Measurements from ENCODE around the gene PTH2R.

PTH2R gene

GRCh38 chr2:208359632-208359986 is 47.0 kb upstream of the PTH2R start:
- Histone ChIP-seq H2BK120ac (ENCODE audit: low read depth, low read length) (no peak overlapping the region), H2BK5ac (ENCODE audit: low read length) (no peak overlapping the region), H3K23ac (ENCODE audit: low read depth, low read length, poor library complexity) (no peak overlapping the region), H4K8ac (ENCODE audit: low read depth, low read length) (no peak overlapping the region), H3K9me3 (replicated peaks in 1 of 2; ENCODE audit: control insufficient read depth in 2 of 2, insufficient read depth in 1 of 2, low read depth in 1 of 2, low read length in 2 of 2) (peaks cover 3 to 5% of the 10 kb centered on the region in 2 donors), H3K4ac (ENCODE audit: low read length) (no peak overlapping the region), H3K36me3 (replicated peaks in 1 of 2; ENCODE audit: control insufficient read depth in 2 of 2, insufficient read depth in 2 of 2, low read length in 2 of 2) (peaks cover 7 to 28% of the 10 kb centered on the region in 2 donors), H2BK12ac (ENCODE audit: low read length) (no peak overlapping the region), H3K14ac (ENCODE audit: low read length) (no peak overlapping the region), H3K18ac (ENCODE audit: low read length) (peak overlapping the region; percentile 49), H3K9ac (ENCODE audit: low read depth, low read length, poor library complexity) (no peak overlapping the region), H2AFZ (ENCODE audit: low read length) (no peak overlapping the region), H3K27me3 (ENCODE audit: control insufficient read depth in 3 of 3, insufficient read depth in 3 of 3, low read depth in 1 of 3, low read length in 3 of 3) (no peaks in the 10 kb centered on the region), H3K4me1 (ENCODE audit: control insufficient read depth in 2 of 2, insufficient read depth in 1 of 2, low read depth in 1 of 2, low read length in 2 of 2) (peaks cover 3 to 7% of the 10 kb centered on the region in 2 donors), H3K27ac (replicated peaks; ENCODE audit: low read length) (no peak overlapping the region), H3K4me3 (ENCODE audit: low read length in 2 of 2) (no peak overlapping the region), H3K79me1 (ENCODE audit: low read depth, low read length) (no peaks in the 10 kb centered on the region), H3K4me2 (ENCODE audit: insufficient read depth, low read length, poor library complexity, severe bottlenecking) (no peak overlapping the region), H2BK15ac (ENCODE audit: low read length) (no peak overlapping the region), H4K91ac (ENCODE audit: low read depth, low read length, poor library complexity) (no peak overlapping the region), H2AK5ac (ENCODE audit: low read depth, low read length) (no peak overlapping the region)
- no CpG with 5 or more reads among the region's 17 CpGs for WGBS, 2 donors (ENCODE audit: extremely low coverage in 2 of 2, insufficient read length in 2 of 2, insufficient replicate concordance in 1 of 2)
- DNase-seq (ENCODE audit: low spot score), result no peak

- H3K27me3 ChIP-seq (ENCODE audit: control insufficient read depth in 3 of 3, insufficient read depth in 3 of 3, low read depth in 1 of 3, low read length in 3 of 3), result no peaks in the 10 kb centered on the region
- peak overlapping the region; percentile 37 for H2BK15ac ChIP-seq (ENCODE audit: low read length)
- H3K4me3 ChIP-seq (ENCODE audit: low read length in 2 of 2), result no peak overlapping the region
- no peak for DNase-seq (ENCODE audit: low spot score)
- H4K8ac ChIP-seq (ENCODE audit: low read depth, low read length), result no peak overlapping the region
- peak overlapping the region; percentile 60 for H3K9ac ChIP-seq (ENCODE audit: low read depth, low read length, poor library complexity)
- H2BK5ac ChIP-seq (ENCODE audit: low read length), result peak overlapping the region; percentile 66
- H2AK5ac ChIP-seq (ENCODE audit: low read depth, low read length), result peak overlapping the region; percentile 89
- H3K27ac ChIP-seq (replicated peaks; ENCODE audit: low read length), result no peak overlapping the region
- no peak overlapping the region for H3K4me2 ChIP-seq (ENCODE audit: insufficient read depth, low read length, poor library complexity, severe bottlenecking)
- H4K91ac ChIP-seq (ENCODE audit: low read depth, low read length, poor library complexity), result no peak overlapping the region
- H3K4ac ChIP-seq (ENCODE audit: low read length), result no peak overlapping the region
- H3K9me3 ChIP-seq (replicated peaks in 1 of 2; ENCODE audit: control insufficient read depth in 2 of 2, insufficient read depth in 1 of 2, low read depth in 1 of 2, low read length in 2 of 2), result peaks cover 5 to 7% of the 10 kb centered on the region in 2 donors
- H3K14ac ChIP-seq (ENCODE audit: low read length), result peak overlapping the region; percentile 99
- H3K79me1 ChIP-seq (ENCODE audit: low read depth, low read length), result no peaks in the 10 kb centered on the region
- H3K18ac ChIP-seq (ENCODE audit: low read length), result peak overlapping the region; percentile 70
- WGBS, 2 donors (ENCODE audit: extremely low coverage in 2 of 2, insufficient read length in 2 of 2, insufficient replicate concordance in 1 of 2), result no CpG with 5 or more reads among the region's 48 CpGs
- peaks cover 3 to 7% of the 10 kb centered on the region in 2 donors for H3K4me1 ChIP-seq (ENCODE audit: control insufficient read depth in 2 of 2, insufficient read depth in 1 of 2, low read depth in 1 of 2, low read length in 2 of 2)
- H2AFZ ChIP-seq (ENCODE audit: low read length), result no peak overlapping the region
- H2BK120ac ChIP-seq (ENCODE audit: low read depth, low read length), result peak overlapping the region; percentile 28
- peak overlapping the region; percentile 17 for H3K23ac ChIP-seq (ENCODE audit: low read depth, low read length, poor library complexity)
- H2BK12ac ChIP-seq (ENCODE audit: low read length), result no peak overlapping the region
- H3K36me3 ChIP-seq (replicated peaks in 1 of 2; ENCODE audit: control insufficient read depth in 2 of 2, insufficient read depth in 2 of 2, low read length in 2 of 2), result peaks cover 1 to 19% of the 10 kb centered on the region in 2 donors
These were observed 46.1 kb upstream of the PTH2R start for GRCh38 chr2:208360259-208361076.

- Histone ChIP-seq H2BK12ac (ENCODE audit: low read length) (no peak overlapping the region), H2AFZ (ENCODE audit: low read length) (no peak overlapping the region)
These were observed 45.5 kb upstream of the PTH2R start for GRCh38 chr2:208361077-208361441.

GRCh38 chr2:208363485-208363884 is 43.1 kb upstream of the PTH2R start:
- WGBS, 2 donors (ENCODE audit: extremely low coverage in 2 of 2, insufficient read length in 2 of 2, insufficient replicate concordance in 1 of 2), result no CpG with 5 or more reads among the region's 2 CpGs
- H3K4me1 ChIP-seq (ENCODE audit: control insufficient read depth in 2 of 2, insufficient read depth in 1 of 2, low read depth in 1 of 2, low read length in 2 of 2), result peaks cover 3 to 5% of the 10 kb centered on the region in 2 donors
- no peak overlapping the region for H2AK5ac ChIP-seq (ENCODE audit: low read depth, low read length)
- H3K27me3 ChIP-seq (ENCODE audit: control insufficient read depth in 3 of 3, insufficient read depth in 3 of 3, low read depth in 1 of 3, low read length in 3 of 3), result no peaks in the 10 kb centered on the region
- H3K27ac ChIP-seq (replicated peaks; ENCODE audit: low read length), result no peak overlapping the region
- no peak overlapping the region for H2BK5ac ChIP-seq (ENCODE audit: low read length)
- no peak overlapping the region for H4K91ac ChIP-seq (ENCODE audit: low read depth, low read length, poor library complexity)
- no peak overlapping the region for H4K8ac ChIP-seq (ENCODE audit: low read depth, low read length)
- no peak overlapping the region for H3K4ac ChIP-seq (ENCODE audit: low read length)
- H3K9me3 ChIP-seq (replicated peaks in 1 of 2; ENCODE audit: control insufficient read depth in 2 of 2, insufficient read depth in 1 of 2, low read depth in 1 of 2, low read length in 2 of 2), result peaks cover 5 to 7% of the 10 kb centered on the region in 2 donors
- no peak overlapping the region for H2BK15ac ChIP-seq (ENCODE audit: low read length)
- no peak overlapping the region for H3K23ac ChIP-seq (ENCODE audit: low read depth, low read length, poor library complexity)
- H3K9ac ChIP-seq (ENCODE audit: low read depth, low read length, poor library complexity), result no peak overlapping the region
- no peak overlapping the region for H2BK12ac ChIP-seq (ENCODE audit: low read length)
- no peak overlapping the region for H3K4me2 ChIP-seq (ENCODE audit: insufficient read depth, low read length, poor library complexity, severe bottlenecking)
- peaks cover 0 to 1% of the 10 kb centered on the region in 2 donors for H3K36me3 ChIP-seq (replicated peaks in 1 of 2; ENCODE audit: control insufficient read depth in 2 of 2, insufficient read depth in 2 of 2, low read length in 2 of 2)
- no peak overlapping the region for H3K18ac ChIP-seq (ENCODE audit: low read length)
- H2BK120ac ChIP-seq (ENCODE audit: low read depth, low read length), result no peak overlapping the region
- no peak for DNase-seq (ENCODE audit: low spot score)
- no peak overlapping the region for H3K14ac ChIP-seq (ENCODE audit: low read length)
- H2AFZ ChIP-seq (ENCODE audit: low read length), result no peak overlapping the region
- H3K4me3 ChIP-seq (ENCODE audit: low read length in 2 of 2), result no peak overlapping the region
- H3K79me1 ChIP-seq (ENCODE audit: low read depth, low read length), result no peaks in the 10 kb centered on the region

More at GRCh38 chr2:208361077-208361441, 45.5 kb upstream of the PTH2R start:
- Histone ChIP-seq H2BK5ac (ENCODE audit: low read length) (peak overlapping the region; percentile 66), H3K4me3 (ENCODE audit: low read length in 2 of 2) (no peak overlapping the region), H3K14ac (ENCODE audit: low read length) (peak overlapping the region; percentile 99), H3K18ac (ENCODE audit: low read length) (peak overlapping the region; percentile 70), H2AK5ac (ENCODE audit: low read depth, low read length) (peak overlapping the region; percentile 89), H3K9ac (ENCODE audit: low read depth, low read length, poor library complexity) (no peak overlapping the region), H3K23ac (ENCODE audit: low read depth, low read length, poor library complexity) (peak overlapping the region; percentile 17), H2BK15ac (ENCODE audit: low read length) (peak overlapping the region; percentile 37), H3K9me3 (replicated peaks in 1 of 2; ENCODE audit: control insufficient read depth in 2 of 2, insufficient read depth in 1 of 2, low read depth in 1 of 2, low read length in 2 of 2) (peaks cover 5 to 7% of the 10 kb centered on the region in 2 donors), H3K36me3 (replicated peaks in 1 of 2; ENCODE audit: control insufficient read depth in 2 of 2, insufficient read depth in 2 of 2, low read length in 2 of 2) (peaks cover 1 to 13% of the 10 kb centered on the region in 2 donors), H2BK120ac (ENCODE audit: low read depth, low read length) (peak overlapping the region; percentile 28), H3K4ac (ENCODE audit: low read length) (no peak overlapping the region), H3K4me2 (ENCODE audit: insufficient read depth, low read length, poor library complexity, severe bottlenecking) (no peak overlapping the region), H3K4me1 (ENCODE audit: control insufficient read depth in 2 of 2, insufficient read depth in 1 of 2, low read depth in 1 of 2, low read length in 2 of 2) (peaks cover 3 to 7% of the 10 kb centered on the region in 2 donors), H3K27ac (replicated peaks; ENCODE audit: low read length) (no peak overlapping the region), H4K91ac (ENCODE audit: low read depth, low read length, poor library complexity) (peak overlapping the region; percentile 24), H3K79me1 (ENCODE audit: low read depth, low read length) (no peaks in the 10 kb centered on the region), H3K27me3 (ENCODE audit: control insufficient read depth in 3 of 3, insufficient read depth in 3 of 3, low read depth in 1 of 3, low read length in 3 of 3) (no peaks in the 10 kb centered on the region), H4K8ac (ENCODE audit: low read depth, low read length) (no peak overlapping the region)
- WGBS, 2 donors (ENCODE audit: extremely low coverage in 2 of 2, insufficient read length in 2 of 2, insufficient replicate concordance in 1 of 2), result no CpG with 5 or more reads among the region's 9 CpGs
- no peak for DNase-seq (ENCODE audit: low spot score)
